HG02623 (cell line): ENCODE measurements around the gene KATNB1.
"Not testable (repeated sequence)": the region's sequence is repeated elsewhere in the genome, so short reads cannot be mapped to it uniquely, and the experiment has no call there.

Source experiments
- ATAC-seq: cut with Tn5 transposase; IDR thresholded peaks from one replicate; pipeline ENCODE4 v1.9.1; 2021; ENCODE audit warnings: moderate library complexity; ENCODE audit not compliant: unreplicated experiment

KATNB1 gene

DNA sequence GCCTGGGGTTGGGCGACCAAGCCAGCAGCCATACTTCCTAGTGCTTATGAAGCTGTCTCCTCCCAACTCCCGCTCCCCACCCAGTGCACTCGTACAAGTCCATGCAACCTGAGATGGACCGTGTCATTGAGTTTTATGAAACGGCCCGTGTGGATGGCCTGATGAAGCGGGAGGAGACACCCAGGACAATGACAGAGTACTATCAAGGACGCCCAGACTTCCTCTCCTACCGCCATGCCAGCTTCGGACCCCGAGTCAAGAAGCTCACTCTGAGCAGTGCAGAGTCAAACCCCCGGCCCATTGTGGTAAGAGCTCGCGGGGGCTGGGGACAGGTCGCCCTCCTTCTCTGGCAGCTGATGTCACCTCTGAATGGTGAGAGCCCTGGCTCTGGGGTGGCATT, 11.0 kb upstream of the KATNB1 start:
- ATAC-seq, result no peak

DNA sequence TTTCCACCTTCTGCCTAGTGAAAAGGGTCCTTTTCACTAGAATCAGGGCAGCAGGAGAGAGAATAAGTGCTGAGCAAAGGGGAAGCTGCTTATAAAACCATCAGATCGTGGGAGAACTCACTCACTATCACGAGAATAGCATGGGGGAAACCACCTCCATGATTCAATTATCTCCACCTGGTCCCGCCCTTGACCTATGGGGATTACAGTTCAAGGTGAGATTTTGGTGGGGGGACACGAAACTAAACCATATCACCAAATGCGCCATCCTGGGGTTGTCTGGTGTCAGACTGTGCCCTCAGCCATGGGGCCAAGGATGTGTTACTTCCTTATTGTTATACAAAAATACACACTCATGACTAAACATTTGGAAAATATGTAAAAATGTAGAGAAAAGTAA, 10.4 kb upstream of the KATNB1 start:
- ATAC-seq, result no peak

DNA sequence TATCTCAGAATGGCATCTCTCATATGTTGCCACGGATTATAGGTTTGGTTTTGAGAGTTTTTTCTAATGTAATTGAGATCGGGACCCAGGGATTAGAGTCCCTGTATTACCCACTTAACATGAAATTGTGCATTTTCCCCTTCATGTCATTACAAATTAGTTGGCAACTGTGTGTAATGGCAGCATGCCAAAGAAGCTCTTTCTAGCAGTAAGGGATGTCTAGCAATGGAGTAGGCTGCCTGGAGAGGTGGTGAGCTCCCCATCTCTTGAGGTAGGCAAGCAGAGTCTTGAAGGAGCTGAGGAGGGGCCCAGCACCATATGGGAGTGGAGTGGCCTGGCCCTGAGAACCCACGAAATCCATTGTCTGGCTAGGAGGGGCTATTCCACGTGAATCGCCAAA, 10.0 kb upstream of the KATNB1 start:
- ATAC-seq, result no peak

DNA sequence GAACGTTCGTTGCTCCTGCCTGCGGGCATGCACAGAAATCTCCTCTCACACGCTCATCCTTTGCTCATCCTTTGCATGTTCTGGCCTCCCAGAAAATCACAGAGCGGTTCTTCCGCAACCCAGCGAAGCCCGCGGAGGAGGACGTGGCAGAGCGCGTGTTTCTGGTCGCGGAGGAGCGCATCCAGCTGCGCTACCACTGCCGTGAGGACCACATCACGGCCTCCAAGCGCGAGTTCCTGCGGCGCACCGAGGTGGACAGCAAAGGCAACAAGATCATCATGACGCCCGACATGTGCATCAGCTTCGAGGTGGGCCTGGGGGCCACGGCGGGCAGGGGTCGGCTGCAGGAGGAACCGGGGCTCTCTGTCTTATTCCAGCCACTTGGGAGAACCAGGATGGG, 9.6 kb upstream of the KATNB1 start:
- no peak for ATAC-seq

DNA sequence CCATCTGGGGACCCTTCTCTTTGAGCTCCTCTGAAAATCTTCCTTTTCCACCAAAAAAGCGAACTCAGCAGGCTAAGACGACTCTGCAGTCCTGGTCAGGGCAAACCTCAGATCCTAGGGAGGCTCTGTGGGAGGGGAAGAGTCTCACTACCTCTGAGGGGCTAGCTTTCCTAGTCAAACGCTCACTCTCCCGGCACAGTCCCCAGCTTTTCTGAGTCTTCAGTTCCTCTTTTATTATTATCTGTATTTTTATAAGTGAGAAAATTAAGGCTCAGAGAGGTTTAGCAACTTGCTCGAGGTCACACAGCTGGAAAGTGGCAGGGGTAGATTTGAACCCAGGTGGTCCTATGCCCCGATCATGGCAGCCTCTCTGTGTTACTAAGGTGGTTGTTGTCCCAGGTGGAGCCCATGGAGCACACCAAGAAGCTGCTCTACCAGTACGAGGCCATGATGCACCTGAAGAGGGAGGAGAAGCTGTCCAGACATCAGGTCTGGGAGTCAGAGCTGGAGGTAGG, 9.1 kb upstream of the KATNB1 start:
- no peak for ATAC-seq

DNA sequence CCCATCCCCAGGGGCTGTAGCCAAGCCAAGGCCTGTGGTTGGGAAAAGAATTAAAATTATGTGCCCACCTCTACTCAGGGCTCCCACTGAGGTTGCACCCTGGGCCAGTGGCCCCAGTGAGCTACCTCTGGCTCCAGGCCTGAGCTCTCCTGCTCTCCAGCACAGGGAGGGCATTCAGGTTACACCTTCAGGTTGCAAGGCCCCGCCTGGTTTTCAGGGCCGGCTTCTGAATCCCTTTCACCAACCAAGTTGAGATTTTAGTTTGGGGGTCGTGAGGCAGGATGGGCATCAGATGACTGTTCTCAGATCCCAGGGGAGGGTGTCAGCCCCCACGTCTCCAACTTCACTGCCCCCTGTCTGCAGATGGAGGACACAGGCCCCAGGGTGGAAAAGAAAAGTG, 8.0 kb upstream of the KATNB1 start:
- no peak for ATAC-seq

DNA sequence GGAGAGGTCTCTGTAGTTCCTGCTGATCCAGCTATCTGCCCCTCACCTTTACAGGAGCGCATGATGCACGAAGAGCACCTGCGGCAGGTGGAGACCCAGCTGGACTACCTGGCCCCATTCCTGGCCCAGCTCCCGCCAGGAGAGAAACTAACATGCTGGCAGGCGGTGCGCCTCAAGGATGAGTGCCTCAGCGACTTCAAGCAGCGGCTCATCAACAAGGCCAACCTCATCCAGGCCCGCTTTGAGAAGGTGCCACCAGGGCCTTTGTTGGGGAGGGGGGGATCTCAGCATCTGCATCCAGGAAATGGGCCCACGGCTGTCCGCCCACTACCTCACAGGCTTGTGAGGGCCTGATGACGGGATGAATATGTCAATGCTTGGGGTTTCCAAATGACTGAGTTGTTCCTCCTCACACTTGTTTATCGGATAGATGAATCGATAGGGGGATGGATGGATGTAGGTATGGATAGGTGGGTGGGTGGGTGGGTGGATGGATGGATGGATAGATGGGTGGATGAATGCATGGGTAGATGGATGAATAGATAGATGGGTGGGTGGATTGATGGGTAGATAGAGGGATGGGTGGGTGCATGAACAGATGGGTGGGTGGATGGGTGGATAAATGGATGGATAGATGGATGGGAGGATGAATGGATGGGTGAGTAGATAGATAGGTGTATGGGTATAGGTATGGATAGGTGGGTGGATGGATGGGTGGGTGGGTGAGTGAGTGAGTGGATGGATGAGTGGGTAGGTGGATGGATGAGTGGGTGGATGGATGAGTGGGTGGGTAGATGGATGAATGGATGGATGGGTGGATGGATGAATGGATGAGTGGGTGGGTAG, 7.0 kb upstream of the KATNB1 start:
- ATAC-seq, result no peak

DNA sequence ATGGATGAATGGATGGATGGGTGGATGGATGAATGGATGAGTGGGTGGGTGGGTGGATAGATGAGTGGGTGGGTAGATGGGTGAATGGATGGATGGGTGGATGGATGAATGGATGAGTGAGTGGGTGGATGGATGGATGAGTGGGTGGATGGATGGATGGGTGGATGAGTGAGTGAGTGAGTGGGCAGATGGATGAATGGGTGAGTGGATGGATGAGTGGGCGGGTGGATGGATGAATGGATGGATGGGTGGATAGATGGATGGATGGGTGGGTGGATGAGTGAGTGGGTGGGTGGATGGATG, 6.4 kb upstream of the KATNB1 start:
- no peak for ATAC-seq

DNA sequence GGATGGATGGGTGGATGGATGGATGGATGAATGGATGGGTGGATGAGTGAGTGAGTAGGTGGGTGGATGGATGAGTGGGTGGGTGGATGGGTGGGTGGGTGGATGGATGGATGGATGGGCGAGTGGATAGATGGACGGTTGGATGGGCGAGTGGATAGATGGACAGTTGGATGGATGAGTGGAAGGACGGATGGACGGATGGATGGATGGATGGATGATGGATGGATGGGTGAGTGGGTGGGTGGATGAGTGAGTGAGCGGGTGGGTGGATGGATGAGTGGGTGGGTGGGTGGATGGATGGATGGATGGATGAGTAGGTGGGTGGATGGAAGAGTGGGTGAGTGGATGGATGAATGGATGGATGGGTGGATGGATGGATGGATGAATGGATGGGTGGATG, 5.7 kb upstream of the KATNB1 start:
- ATAC-seq, result not testable (repeated sequence)

DNA sequence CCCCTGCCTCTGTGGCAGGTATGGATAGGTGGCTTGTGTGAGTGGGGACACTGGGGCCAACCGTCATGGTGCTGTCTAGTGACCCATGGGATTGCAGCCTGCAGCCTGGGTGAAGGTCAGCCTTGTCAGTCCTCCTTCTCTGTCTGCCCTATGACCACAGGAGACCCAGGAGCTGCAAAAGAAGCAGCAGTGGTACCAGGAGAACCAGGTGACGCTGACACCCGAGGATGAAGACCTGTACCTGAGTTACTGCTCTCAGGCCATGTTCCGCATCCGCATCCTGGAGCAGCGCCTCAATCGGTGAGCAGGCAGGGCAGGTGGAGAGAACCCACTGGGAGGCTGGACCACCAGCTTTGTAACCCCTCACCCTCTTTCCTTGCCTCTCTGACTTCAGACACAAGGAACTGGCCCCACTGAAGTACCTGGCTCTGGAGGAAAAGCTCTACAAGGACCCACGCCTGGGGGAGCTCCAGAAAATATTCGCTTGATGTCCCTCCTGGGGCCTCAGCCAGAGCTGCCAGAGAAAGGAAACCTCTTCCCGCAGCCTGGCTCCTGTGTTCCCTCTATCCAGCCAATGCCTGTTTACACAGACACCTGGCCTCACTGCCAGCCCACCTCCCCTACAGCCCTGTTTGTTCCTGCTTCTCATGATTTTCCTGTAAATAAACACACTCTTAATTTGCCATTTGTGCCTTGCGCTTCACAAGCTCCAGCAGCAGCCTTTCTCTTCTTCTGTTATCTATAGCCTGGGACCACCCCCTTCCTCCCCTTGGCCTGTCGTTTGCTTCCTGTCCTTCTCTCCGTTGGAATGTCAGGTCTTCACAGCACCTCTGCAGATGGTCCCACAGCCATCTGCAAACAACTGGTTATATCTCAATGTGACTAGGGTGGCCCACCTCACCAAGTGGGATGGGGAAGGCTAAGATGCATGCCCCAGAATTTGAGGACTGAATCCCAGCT, 4.5 kb upstream of the KATNB1 start:
- ATAC-seq, result no peak

DNA sequence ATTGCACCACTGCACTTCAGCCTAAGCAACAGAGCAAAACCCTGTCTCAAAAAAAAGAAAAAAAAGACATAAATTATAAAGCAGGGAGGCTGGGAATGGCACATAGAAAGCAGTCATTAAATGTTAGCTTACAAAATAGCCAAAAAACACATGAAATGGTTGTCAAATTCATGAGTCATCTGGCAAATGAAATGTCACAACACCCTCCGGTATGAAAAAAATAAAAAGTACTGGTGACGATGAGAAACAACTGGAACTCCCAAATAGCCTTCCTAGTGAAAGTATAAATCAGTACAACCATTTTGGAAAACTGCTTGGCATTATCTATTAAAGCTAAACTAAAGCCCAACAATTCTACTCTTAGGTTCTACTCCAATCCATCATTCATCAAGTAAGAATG, 3.5 kb upstream of the KATNB1 start:
- no peak for ATAC-seq

DNA sequence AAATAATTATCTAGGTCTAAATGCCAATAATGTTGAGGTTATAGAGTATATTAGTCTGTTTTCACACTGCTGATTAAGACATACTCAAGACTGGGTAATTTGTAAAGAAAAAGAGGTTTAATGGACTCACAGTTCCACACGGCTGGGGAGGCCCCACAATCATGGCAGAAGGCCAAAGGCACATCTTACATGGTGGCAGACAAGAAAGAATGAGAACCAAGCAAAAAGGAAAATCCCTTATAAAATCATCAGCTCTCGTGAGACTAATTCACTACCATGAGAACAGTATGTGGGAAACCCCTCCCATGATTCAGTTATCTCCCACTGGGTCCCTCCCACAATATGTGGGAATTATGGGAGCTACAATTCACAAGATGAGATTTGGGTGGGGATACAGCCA, 2.9 kb upstream of the KATNB1 start:
- ATAC-seq, result no peak

DNA sequence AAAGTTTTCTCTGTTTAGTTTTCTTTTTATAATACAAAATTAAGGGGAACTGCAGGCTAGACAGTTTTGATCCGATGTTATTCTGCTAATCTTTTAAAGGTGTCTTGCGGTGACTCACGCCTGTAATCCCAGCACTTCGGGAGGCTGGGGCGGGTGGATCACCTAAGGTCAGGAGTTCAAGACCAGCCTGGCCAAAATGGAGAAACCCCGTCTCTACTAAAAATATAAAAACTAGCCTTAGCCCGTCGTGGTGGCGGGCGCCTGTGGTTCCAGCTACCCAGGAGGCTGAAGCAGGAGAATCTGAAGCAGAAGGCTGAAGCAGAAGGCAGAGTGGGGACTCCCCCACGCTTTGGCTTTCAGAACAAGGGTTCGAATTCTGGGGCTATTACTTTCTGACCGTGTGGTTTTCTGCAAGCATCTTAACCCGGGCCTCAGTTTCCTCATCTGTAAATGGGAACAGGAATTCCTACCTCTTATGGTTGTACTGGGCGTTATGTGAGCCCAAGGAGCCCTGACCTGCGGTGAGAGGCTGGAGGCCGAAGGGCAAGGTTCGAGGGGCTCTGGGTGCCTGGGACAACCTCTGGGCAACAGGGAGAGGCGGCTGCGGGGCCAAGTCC, 1.2 kb upstream of the KATNB1 start:
- ATAC-seq, result no peak

DNA sequence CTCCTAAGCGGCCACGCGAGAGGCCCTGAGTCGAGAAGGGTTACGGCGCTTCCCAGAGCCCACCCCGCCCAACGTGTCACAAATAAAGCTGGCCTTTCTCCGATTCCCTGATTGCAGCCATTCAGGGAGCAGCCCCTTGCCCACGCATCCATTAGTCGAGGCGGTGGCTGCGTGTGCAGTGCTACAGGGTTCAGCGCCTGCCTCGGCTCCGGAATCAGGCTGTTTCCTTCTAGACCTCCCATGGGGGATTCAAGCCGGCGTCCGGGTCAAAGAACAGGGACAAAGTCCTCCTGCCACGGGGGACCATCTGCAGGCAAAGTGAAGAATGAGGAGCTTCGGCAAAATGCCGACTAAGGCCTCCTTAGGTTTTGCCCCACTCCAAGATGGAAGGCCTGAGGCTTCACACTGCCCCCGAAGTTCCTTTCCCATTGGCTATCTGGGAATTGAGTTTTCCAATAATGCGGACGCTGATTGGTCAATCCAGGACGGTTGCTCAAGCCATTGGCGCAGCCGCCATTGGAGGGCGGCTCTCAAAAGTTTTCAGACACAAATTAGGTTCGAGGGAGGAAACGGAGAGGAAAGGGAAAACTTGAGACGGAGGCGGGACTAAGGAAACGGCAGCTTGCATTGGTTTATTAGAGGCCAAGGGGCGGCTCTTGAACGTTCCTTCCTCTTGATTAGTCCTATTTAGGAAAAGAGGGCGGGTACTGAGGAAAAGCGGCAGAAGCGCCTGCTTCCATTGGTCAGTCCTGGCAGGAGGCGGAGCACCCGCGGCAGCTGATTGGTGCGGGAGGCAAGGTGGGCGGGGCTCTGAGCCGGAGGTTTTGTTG, 430 bp upstream of the KATNB1 start:
- ATAC-seq, result peak; percentile 86

DNA sequence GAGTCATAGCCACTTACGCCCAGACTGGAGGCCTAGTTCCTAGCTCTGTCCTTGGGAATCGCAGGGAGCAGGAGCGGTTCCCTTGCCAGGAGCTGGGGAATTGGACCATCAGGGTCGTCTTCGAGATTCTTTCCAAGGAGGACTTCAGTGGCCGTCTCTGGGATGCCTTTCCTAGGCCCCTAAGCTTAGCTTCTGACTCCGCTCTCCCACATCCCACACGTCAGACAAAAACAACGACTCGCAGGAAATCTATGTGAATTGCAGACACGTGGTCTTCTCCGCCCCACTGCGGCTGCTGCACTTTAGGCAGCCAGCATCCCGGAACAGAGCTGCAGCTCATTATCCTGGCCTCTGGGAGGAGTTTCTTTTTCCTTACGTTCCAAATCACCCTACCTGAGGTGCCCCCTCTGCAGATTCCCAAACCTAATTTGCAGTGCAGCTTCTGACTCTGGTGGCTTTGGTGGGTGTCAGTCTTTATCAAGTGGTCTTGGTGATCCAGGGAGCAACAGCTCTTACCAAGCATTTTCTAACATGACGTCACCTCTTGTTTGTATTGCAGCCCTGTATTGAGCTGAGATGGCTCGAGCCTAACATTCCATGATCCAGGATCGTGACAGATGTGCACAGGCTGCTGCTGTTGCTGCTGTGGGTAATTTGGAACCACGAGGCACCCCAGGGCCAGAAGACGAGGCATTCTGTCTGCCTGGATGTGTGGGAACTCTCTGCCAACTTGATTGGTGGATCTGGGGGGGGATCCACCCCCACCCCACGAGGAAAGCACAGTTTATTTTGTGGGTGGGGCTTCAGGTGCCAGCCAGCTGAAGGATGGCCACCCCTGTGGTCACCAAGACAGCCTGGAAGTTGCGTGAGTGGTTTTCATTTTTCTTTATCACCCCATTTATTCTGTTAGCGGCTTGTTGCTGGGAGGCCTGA, 1.1 kb downstream of the KATNB1 start:
- no peak for ATAC-seq

DNA sequence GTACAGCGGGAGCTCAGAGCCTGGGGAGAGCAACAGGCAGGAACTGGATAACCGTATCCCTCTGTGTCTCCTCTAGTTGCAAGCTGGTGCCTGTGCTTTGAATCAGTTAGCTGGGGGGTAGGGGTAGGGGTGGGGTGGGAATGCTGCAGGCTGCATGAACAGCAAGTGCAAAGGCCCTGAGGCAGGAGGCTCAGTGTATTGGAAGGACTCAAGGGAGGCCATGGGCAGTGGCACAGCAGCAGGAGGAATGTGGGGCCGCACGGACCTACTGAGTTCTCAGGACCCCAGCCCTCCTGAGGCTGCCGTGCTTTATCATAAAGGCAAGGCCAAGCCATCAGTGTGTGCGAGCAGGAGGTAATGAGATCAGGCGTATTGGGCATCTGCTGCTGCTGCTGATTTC, 3.3 kb downstream of the KATNB1 start:
- ATAC-seq, result no peak

DNA sequence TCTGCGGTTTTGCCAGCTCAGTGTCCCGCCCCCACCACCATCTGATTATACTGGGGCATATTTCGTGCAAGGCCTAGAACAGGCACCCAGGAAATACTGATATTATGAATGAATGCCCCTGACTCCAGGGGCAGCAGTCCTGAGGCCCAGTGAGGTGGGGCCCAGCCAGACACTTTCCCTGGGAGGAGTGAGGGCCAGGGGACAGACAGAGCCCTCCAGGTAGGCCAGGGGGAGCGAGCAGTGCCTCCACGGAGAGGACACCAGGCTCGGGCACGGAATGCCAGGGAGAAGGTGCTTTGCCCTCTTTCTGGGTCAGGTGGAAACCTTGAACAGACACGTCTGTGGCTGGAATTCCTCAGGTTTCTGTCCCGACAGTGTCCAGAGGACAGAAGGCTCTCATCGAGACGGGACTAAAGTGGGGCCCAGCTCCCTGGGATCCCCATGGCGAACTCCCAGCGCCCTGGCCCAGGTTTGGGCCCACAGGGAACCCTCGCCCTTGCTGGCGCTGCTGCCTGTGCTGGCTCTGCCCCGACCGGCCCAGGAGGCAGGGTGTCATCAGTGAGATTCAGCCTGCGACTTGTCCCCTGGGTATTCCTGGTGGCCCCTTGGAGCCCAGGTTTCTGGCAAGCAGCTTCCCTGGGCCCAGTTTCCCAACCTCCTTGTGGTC, 4.3 kb downstream of the KATNB1 start:
- ATAC-seq, result no peak

DNA sequence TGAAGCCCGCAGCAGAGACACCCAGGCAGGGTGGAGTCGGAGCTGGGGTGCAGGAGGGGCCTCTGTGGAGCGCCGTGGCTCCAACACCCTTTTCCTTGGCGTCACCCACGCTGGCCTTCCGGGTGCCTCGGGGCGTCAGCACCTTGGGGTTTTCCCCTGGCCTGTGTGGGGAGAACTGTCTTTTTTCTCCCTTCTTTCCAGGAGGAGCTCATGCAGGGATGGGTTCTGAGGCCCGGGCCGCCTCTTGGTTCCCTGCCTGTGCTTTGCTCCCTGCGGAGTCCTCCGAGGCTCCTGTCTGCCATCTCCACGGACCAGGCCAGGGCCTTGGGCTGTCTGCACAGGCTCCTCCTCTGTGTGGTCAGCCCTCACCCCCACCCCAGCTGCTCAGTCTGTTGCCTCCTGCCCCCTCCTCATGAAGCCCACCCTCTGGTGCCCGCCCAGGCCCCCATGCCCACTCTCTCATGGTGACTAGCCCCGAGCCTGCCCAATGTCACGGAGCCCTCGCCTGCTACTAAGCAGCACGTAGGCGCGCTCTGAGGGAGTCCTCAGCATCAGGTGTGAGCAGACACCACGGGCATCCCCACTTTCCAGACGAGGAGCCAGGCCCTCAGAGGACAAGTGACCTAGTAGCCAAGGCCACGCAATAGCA, 5.0 kb downstream of the KATNB1 start:
- no peak for ATAC-seq
